Choroid plexus epithelial cell (primary cell): ENCODE results near the gene MARS1.

Experiments
- DNase-seq: peaks from one replicate; pipeline ENCODE4 v3.0.0-alpha.2; 2010; ENCODE audit warnings: low read depth
- H3K4me3 ChIP-seq: 2 replicates; pipeline ENCODE4 v1.5.1; 2011; ENCODE audit warnings: low read depth, mild to moderate bottlenecking, control low read depth, low read length, moderate library complexity
- TF ChIP-seq, protein P1 (sequence below): conservative IDR thresholded peaks from 2 replicates; pipeline ENCODE4 v1.5.1; 2011; ENCODE audit warnings: low read depth, mild to moderate bottlenecking, control low read depth, inconsistent platforms, low read length, moderate library complexity

Gene MARS1

GRCh38 chr12:57462251-57462911 is 25.5 kb upstream of the MARS1 start:
- TF ChIP-seq, protein P1, sequence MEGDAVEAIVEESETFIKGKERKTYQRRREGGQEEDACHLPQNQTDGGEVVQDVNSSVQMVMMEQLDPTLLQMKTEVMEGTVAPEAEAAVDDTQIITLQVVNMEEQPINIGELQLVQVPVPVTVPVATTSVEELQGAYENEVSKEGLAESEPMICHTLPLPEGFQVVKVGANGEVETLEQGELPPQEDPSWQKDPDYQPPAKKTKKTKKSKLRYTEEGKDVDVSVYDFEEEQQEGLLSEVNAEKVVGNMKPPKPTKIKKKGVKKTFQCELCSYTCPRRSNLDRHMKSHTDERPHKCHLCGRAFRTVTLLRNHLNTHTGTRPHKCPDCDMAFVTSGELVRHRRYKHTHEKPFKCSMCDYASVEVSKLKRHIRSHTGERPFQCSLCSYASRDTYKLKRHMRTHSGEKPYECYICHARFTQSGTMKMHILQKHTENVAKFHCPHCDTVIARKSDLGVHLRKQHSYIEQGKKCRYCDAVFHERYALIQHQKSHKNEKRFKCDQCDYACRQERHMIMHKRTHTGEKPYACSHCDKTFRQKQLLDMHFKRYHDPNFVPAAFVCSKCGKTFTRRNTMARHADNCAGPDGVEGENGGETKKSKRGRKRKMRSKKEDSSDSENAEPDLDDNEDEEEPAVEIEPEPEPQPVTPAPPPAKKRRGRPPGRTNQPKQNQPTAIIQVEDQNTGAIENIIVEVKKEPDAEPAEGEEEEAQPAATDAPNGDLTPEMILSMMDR, result peak; percentile 96
- peak overlapping the region; percentile 65 for H3K4me3 ChIP-seq
- DNase-seq, result peak; percentile 89

DNA sequence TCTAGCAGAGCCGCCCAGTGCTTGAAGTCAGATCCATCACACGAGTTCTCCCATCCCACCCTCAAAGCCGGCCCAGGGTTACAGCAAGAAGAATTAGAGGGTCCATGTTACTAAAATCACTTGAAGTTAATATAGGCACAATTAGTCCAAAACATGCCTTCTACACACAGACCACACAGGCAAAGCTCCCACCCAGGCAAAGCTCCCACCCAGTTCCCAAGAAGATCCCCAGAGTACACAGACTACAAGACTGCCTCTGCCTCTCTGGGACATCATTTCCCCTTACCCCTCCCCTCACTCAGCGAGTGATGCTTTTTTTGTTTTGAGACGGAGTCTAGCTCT is 25.0 kb upstream of the MARS1 start:
- no peak for DNase-seq
- TF ChIP-seq, protein P1, result no peak
- no peak overlapping the region for H3K4me3 ChIP-seq

- TF ChIP-seq, protein P1, result no peak
- DNase-seq, result no peak
- no peak overlapping the region for H3K4me3 ChIP-seq
Measured at GRCh38 chr12:57464569-57464968, 23.3 kb upstream of the MARS1 start.

DNA sequence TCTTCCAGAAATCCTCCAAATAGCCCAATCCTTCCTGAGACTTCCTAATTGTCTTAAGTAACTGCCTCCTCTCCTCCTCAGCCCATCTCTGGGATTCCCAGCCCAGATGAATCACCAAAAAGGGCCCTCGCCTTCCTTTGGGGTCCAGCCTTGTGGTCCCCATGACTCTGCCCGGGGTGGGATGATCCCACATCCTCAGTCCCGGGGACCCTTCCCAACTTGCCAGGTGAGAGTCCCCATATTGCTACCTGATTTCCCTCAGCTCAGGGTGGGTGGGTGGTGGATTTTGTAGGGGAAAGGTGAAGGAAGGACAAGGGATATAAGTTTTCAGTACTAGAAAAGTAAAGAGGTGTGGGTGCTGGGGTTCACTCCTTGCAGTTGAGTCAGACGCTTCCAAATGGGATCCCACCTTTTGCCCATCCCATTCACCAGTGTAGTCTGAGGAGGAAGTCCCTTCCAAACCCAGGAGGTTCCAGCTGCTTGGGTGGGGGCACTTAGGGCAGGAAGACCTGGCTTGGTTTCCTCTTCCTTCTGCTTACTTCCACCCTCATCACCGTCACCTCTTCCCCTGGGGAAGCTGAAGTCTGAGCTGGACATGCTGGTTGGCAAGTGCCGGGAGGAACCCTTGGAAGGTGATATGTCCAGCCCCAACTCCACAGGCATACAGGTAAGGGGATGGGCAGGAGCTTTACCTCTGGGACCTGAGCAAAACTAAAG is 22.7 kb upstream of the MARS1 start:
- TF ChIP-seq, protein P1, result no peak
- no peak for DNase-seq
- H3K4me3 ChIP-seq, result no peak overlapping the region

- DNase-seq, result no peak
- TF ChIP-seq, protein P1, result no peak
- no peak overlapping the region for H3K4me3 ChIP-seq
Measured at GRCh38 chr12:57465747-57466505, 21.9 kb upstream of the MARS1 start.

DNA sequence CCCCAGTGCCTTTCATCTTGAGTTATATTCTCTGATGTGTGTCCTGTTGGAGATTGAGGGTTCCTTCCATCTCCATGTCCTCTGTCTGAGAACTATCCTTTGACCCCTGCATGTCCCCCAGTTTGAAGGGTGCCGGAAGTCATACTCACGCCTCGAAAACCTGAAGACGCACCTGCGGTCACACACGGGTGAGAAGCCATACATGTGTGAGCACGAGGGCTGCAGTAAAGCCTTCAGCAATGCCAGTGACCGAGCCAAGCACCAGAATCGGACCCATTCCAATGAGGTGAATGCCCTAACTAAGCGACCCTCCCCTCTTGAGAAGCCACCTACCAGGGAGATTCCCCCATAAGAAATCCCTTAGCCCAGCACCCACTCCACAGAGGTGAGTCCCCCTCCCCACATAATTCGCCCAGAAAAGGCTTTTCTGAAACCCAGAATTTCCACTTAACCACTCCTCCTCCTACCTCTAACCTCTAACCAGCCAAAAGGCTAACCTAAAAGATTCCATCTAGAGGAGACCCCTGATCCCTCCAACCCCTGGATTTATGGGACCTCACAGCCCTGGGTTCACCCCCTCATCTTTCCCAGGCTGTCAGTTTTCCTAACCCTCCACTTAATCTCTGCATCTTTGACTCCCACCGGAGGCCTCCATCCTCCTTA is 20.5 kb upstream of the MARS1 start:
- TF ChIP-seq, protein P1, result no peak
- H3K4me3 ChIP-seq, result no peak overlapping the region
- DNase-seq, result no peak
